ENCODE data around the gene CCDC142.

- TF ChIP-seq CTCF (IDR thresholded peaks at IDR 0.05) (no peak), POLR2A (IDR thresholded peaks at IDR 0.05) (no peak)
Measured at GRCh38 chr2:74496997-74497776, 14.4 kb upstream of the CCDC142 start.
